ENCODE measurements around the gene RNASE11. TPM values are rescaled to one million over a fixed set of nuclear protein-coding genes. Genes with fewer than 3 reads are reported as not detected.

RNASE11 gene
- total and polyA plus RNA-seq, 10 of the 15 experiments (the other 5 are each of a cell fraction or from before 2014, with no cell fraction given): not detected

DNA sequence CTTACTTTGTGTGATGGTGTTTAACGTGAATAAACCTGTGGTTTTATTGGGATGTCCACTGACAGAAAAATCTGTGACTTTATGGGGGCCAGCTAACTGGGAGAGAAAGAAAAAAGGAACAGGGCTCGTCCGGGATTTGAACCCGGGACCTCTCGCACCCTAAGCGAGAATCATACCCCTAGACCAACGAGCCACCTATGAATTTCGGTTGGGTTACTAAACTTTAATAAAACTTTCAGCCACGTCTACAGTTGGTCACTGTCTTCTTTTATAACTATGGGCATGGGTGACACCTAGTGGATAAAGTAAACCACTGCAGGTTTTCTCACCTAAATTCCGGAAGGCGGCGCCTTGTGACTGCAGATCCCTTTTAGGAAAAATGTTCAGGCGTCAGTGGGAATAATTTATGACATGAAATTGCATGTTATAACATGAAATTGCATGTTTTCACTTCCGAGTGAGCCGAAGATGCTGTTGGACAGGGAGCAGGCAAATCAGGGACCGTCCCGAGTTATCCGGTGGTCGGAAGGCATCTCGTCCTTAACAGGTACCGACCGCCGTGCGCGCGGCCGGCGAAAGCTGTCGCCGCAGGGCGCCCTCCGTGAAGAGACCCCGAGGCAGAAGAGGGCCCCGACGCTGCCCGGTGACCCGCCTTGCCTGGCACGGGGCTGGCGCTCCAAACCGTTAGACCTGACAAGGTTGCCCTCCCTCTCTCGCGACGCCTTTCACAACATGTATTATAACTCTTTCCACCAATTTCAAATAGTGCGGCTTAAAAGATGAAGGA lies 21.6 kb upstream of the RNASE11 start (continued):
- TF ChIP-seq SPI1 (IDR thresholded peaks at IDR 0.05; ENCODE audit: borderline replicate concordance, insufficient read depth, low read depth, low read length): no peak
- TF ChIP-seq CBFB (IDR thresholded peaks at IDR 0.05; ENCODE audit: low read depth): peak; percentile 59
- TF ChIP-seq RUNX3 (IDR thresholded peaks at IDR 0.05; ENCODE audit: low read length): peak; percentile 56
- no peak for TF ChIP-seq PAX8 (IDR thresholded peaks at IDR 0.05)
- 0 out of 2 replicates have a peak, but pooled peaks have one; percentile 49 for TF ChIP-seq CBX5 (IDR thresholded peaks at IDR 0.05; ENCODE audit: low read depth)
- TF ChIP-seq, protein P1, sequence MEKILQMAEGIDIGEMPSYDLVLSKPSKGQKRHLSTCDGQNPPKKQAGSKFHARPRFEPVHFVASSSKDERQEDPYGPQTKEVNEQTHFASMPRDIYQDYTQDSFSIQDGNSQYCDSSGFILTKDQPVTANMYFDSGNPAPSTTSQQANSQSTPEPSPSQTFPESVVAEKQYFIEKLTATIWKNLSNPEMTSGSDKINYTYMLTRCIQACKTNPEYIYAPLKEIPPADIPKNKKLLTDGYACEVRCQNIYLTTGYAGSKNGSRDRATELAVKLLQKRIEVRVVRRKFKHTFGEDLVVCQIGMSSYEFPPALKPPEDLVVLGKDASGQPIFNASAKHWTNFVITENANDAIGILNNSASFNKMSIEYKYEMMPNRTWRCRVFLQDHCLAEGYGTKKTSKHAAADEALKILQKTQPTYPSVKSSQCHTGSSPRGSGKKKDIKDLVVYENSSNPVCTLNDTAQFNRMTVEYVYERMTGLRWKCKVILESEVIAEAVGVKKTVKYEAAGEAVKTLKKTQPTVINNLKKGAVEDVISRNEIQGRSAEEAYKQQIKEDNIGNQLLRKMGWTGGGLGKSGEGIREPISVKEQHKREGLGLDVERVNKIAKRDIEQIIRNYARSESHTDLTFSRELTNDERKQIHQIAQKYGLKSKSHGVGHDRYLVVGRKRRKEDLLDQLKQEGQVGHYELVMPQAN (conservative IDR thresholded peaks at IDR 0.05): peak; percentile 22; the same call in 1 of the 2 replicates
- TF ChIP-seq RB1 (IDR thresholded peaks at IDR 0.05; ENCODE audit: borderline replicate concordance): 0 out of 2 replicates have a peak, but pooled peaks have one; percentile 25
- TF ChIP-seq, protein P2, sequence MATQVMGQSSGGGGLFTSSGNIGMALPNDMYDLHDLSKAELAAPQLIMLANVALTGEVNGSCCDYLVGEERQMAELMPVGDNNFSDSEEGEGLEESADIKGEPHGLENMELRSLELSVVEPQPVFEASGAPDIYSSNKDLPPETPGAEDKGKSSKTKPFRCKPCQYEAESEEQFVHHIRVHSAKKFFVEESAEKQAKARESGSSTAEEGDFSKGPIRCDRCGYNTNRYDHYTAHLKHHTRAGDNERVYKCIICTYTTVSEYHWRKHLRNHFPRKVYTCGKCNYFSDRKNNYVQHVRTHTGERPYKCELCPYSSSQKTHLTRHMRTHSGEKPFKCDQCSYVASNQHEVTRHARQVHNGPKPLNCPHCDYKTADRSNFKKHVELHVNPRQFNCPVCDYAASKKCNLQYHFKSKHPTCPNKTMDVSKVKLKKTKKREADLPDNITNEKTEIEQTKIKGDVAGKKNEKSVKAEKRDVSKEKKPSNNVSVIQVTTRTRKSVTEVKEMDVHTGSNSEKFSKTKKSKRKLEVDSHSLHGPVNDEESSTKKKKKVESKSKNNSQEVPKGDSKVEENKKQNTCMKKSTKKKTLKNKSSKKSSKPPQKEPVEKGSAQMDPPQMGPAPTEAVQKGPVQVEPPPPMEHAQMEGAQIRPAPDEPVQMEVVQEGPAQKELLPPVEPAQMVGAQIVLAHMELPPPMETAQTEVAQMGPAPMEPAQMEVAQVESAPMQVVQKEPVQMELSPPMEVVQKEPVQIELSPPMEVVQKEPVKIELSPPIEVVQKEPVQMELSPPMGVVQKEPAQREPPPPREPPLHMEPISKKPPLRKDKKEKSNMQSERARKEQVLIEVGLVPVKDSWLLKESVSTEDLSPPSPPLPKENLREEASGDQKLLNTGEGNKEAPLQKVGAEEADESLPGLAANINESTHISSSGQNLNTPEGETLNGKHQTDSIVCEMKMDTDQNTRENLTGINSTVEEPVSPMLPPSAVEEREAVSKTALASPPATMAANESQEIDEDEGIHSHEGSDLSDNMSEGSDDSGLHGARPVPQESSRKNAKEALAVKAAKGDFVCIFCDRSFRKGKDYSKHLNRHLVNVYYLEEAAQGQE (IDR thresholded peaks at IDR 0.05; ENCODE audit: low read depth, low read length): no peak
- 0 out of 2 replicates have a peak, but pooled peaks have one; percentile 68 for TF ChIP-seq ASH2L (IDR thresholded peaks at IDR 0.05; ENCODE audit: borderline replicate concordance, low read depth)
- 0 out of 2 replicates have a peak, but pooled peaks have one; percentile 4 for TF ChIP-seq NR2C1 (IDR thresholded peaks at IDR 0.05)
- peak in 1 of 2 experiments; percentile 46; a peak in 1 of 4 replicates for TF ChIP-seq EP300 (IDR thresholded peaks at IDR 0.05; ENCODE audit: borderline replicate concordance in 1 of 2, control insufficient read depth in 1 of 2, low read depth in 2 of 2, low read length in 2 of 2)
- TF ChIP-seq GATAD2B (conservative IDR thresholded peaks at IDR 0.05; ENCODE audit: low read depth): peak; percentile 43; the same call in 1 of the 2 replicates
- TF ChIP-seq, protein P3, sequence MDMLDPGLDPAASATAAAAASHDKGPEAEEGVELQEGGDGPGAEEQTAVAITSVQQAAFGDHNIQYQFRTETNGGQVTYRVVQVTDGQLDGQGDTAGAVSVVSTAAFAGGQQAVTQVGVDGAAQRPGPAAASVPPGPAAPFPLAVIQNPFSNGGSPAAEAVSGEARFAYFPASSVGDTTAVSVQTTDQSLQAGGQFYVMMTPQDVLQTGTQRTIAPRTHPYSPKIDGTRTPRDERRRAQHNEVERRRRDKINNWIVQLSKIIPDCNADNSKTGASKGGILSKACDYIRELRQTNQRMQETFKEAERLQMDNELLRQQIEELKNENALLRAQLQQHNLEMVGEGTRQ (IDR thresholded peaks at IDR 0.05; ENCODE audit: borderline replicate concordance, low read depth, low read length): no peak
- TF ChIP-seq CREB1 (IDR thresholded peaks at IDR 0.05; ENCODE audit: low read depth): peak; percentile 29; the same call in 1 of the 2 replicates
- TF ChIP-seq POLR2A (IDR thresholded peaks at IDR 0.05; ENCODE audit: low read depth, low read length): no peak
- 0 out of 2 replicates have a peak, but pooled peaks have one; percentile 19 for TF ChIP-seq CREM (IDR thresholded peaks at IDR 0.05; ENCODE audit: low read depth)
- TF ChIP-seq, protein P4, sequence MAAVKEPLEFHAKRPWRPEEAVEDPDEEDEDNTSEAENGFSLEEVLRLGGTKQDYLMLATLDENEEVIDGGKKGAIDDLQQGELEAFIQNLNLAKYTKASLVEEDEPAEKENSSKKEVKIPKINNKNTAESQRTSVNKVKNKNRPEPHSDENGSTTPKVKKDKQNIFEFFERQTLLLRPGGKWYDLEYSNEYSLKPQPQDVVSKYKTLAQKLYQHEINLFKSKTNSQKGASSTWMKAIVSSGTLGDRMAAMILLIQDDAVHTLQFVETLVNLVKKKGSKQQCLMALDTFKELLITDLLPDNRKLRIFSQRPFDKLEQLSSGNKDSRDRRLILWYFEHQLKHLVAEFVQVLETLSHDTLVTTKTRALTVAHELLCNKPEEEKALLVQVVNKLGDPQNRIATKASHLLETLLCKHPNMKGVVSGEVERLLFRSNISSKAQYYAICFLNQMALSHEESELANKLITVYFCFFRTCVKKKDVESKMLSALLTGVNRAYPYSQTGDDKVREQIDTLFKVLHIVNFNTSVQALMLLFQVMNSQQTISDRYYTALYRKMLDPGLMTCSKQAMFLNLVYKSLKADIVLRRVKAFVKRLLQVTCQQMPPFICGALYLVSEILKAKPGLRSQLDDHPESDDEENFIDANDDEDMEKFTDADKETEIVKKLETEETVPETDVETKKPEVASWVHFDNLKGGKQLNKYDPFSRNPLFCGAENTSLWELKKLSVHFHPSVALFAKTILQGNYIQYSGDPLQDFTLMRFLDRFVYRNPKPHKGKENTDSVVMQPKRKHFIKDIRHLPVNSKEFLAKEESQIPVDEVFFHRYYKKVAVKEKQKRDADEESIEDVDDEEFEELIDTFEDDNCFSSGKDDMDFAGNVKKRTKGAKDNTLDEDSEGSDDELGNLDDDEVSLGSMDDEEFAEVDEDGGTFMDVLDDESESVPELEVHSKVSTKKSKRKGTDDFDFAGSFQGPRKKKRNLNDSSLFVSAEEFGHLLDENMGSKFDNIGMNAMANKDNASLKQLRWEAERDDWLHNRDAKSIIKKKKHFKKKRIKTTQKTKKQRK (IDR thresholded peaks at IDR 0.05; ENCODE audit: low read depth, low read length): no peak
